HTERT RPE-1 (cell line): ENCODE results near the gene KCNH3.
"Not testable (repeated sequence)": the region's sequence is repeated elsewhere in the genome, so short reads cannot be mapped to it uniquely, and the experiment has no call there.

ENCODE experiments used
- in situ Hi-C: fragments of 300-500 bp; cut with MboI; formaldehyde crosslinking; loops from 4 replicates; pipeline ENCODE4 v1.14.3; 2020; ENCODE audit warnings: low sequenced_read_pairs

The KCNH3 gene

GRCh38 chr12:49584591-49584990 lies 45.8 kb downstream of the KCNH3 start:
- in situ Hi-C loops = no loop called here

GRCh38 chr12:49585477-49586459 lies 46.9 kb downstream of the KCNH3 start:
- in situ Hi-C loops = no loop called here

GRCh38 chr12:49587174-49587908 lies 48.5 kb downstream of the KCNH3 start:
- in situ Hi-C loops = no loop called here

- in situ Hi-C loops = no loop called here
Measured at GRCh38 chr12:49588281-49588680, 49.5 kb downstream of the KCNH3 start.

GRCh38 chr12:49588721-49589516 lies 50.1 kb downstream of the KCNH3 start:
- in situ Hi-C loops = no loop called here

- in situ Hi-C loops = no loop called here
Measured at GRCh38 chr12:49598527-49598926, 59.7 kb downstream of the KCNH3 start.

GRCh38 chr12:49599961-49600360 lies 61.1 kb downstream of the KCNH3 start:
- in situ Hi-C loops = no loop called here

- in situ Hi-C loops = no loop called here
Measured at GRCh38 chr12:49603721-49604120, 64.9 kb downstream of the KCNH3 start.

- in situ Hi-C loops = no loop called here
Measured at GRCh38 chr12:49604856-49605255, 66.0 kb downstream of the KCNH3 start.

GRCh38 chr12:49605539-49605938 lies 66.7 kb downstream of the KCNH3 start, which contains the start of gene FAM186B:
Gene FAM186B, minus strand, starts transcription at chr12:49605639. Its CDS starts 162 bp downstream, at chr12:49605477.
- in situ Hi-C loops = not testable (repeated sequence)
